Measurements from ENCODE around the gene PALLD. TPM values are rescaled to one million over a fixed set of nuclear protein-coding genes. Genes with fewer than 3 reads are reported as not detected.

The PALLD gene
- total RNA-seq, 1 experiment from 2014 or later, result 23.7 TPM

DNA sequence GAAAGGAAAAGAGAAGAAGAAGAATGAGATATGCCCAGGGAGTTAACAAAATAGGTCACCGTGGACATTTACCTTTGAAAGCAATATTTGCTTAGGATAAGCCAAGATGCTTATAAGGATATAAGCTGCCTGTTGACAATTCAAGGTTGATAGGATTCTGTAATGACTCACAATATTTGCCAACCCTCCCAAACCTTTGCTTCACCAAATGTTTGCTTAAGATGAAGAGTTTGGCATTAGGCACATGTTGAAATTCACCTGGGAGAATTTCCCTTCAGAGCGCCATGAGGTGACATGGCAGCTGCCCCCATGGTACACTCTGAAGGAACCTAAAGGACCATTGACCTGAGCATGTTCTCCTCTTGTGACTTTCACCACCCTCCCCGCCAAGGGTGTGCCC, 4.6 kb downstream of the PALLD start:
- TF ChIP-seq, protein P1, sequence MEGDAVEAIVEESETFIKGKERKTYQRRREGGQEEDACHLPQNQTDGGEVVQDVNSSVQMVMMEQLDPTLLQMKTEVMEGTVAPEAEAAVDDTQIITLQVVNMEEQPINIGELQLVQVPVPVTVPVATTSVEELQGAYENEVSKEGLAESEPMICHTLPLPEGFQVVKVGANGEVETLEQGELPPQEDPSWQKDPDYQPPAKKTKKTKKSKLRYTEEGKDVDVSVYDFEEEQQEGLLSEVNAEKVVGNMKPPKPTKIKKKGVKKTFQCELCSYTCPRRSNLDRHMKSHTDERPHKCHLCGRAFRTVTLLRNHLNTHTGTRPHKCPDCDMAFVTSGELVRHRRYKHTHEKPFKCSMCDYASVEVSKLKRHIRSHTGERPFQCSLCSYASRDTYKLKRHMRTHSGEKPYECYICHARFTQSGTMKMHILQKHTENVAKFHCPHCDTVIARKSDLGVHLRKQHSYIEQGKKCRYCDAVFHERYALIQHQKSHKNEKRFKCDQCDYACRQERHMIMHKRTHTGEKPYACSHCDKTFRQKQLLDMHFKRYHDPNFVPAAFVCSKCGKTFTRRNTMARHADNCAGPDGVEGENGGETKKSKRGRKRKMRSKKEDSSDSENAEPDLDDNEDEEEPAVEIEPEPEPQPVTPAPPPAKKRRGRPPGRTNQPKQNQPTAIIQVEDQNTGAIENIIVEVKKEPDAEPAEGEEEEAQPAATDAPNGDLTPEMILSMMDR (IDR thresholded peaks at IDR 0.05), result no peak
- TF ChIP-seq, protein P2, sequence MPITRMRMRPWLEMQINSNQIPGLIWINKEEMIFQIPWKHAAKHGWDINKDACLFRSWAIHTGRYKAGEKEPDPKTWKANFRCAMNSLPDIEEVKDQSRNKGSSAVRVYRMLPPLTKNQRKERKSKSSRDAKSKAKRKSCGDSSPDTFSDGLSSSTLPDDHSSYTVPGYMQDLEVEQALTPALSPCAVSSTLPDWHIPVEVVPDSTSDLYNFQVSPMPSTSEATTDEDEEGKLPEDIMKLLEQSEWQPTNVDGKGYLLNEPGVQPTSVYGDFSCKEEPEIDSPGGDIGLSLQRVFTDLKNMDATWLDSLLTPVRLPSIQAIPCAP (CRISPR knock-in tag; IDR thresholded peaks at IDR 0.05), result no peak
- TF ChIP-seq PRRX2 (CRISPR knock-in tag; IDR thresholded peaks at IDR 0.05), result no peak
- no peak for TF ChIP-seq SOX15 (CRISPR knock-in tag; IDR thresholded peaks at IDR 0.05)
- TF ChIP-seq MXD4 (CRISPR knock-in tag; IDR thresholded peaks at IDR 0.05; ENCODE audit: borderline replicate concordance), result no peak
- no peak for TF ChIP-seq GABPB1 (CRISPR knock-in tag; IDR thresholded peaks at IDR 0.05)
- no peak for TF ChIP-seq RORB (CRISPR knock-in tag; IDR thresholded peaks at IDR 0.05)
- no peak for TF ChIP-seq ZNF317 (CRISPR knock-in tag; IDR thresholded peaks at IDR 0.05; ENCODE audit: borderline replicate concordance, low read depth)
- TF ChIP-seq, protein P3, sequence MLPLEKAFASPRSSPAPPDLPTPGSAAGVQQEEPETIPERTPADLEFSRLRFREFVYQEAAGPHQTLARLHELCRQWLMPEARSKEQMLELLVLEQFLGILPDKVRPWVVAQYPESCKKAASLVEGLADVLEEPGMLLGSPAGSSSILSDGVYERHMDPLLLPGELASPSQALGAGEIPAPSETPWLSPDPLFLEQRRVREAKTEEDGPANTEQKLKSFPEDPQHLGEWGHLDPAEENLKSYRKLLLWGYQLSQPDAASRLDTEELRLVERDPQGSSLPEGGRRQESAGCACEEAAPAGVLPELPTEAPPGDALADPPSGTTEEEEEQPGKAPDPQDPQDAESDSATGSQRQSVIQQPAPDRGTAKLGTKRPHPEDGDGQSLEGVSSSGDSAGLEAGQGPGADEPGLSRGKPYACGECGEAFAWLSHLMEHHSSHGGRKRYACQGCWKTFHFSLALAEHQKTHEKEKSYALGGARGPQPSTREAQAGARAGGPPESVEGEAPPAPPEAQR (CRISPR knock-in tag; IDR thresholded peaks at IDR 0.05), result no peak
- TF ChIP-seq, protein P4, sequence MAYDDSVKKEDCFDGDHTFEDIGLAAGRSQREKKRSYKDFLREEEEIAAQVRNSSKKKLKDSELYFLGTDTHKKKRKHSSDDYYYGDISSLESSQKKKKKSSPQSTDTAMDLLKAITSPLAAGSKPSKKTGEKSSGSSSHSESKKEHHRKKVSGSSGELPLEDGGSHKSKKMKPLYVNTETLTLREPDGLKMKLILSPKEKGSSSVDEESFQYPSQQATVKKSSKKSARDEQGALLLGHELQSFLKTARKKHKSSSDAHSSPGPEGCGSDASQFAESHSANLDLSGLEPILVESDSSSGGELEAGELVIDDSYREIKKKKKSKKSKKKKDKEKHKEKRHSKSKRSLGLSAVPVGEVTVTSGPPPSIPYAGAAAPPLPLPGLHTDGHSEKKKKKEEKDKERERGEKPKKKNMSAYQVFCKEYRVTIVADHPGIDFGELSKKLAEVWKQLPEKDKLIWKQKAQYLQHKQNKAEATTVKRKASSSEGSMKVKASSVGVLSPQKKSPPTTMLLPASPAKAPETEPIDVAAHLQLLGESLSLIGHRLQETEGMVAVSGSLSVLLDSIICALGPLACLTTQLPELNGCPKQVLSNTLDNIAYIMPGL (CRISPR knock-in tag; IDR thresholded peaks at IDR 0.05), result no peak
- TF ChIP-seq, protein P5, sequence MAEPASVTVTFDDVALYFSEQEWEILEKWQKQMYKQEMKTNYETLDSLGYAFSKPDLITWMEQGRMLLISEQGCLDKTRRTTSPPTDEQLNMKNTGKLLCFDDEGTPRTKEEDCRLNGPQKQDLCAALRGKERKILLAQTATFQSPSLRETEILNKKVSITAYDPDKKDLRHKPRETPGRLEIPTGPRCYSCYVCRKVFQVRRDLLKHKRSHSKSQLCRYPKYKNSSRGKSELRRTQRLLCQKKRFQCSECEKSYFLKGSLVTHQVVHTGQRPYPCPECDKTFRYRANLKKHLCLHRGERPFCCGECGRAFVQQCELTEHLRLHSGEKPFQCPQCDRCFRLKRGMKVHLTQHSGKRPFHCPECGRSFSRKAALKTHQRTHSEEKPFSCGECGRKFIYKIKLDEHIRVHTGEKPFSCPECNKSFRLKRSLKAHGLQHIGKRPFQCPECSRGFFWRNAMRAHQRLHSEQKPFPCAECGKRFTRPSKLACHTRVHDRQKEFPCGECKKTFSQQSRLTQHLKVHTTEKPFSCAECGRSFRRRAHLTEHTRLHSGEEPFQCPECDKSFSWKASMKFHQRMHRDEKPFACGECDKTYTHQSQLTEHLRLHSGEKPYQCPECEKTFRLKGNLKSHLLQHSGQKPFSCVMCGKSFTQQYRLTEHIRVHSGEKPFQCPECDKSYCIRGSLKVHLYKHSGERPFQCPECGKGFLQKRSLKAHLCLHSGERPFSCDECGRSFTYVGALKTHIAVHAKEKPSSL (CRISPR knock-in tag; conservative IDR thresholded peaks at IDR 0.05), result no peak
- TF ChIP-seq ZNF671 (CRISPR knock-in tag; IDR thresholded peaks at IDR 0.05), result no peak
- TF ChIP-seq, protein P6, sequence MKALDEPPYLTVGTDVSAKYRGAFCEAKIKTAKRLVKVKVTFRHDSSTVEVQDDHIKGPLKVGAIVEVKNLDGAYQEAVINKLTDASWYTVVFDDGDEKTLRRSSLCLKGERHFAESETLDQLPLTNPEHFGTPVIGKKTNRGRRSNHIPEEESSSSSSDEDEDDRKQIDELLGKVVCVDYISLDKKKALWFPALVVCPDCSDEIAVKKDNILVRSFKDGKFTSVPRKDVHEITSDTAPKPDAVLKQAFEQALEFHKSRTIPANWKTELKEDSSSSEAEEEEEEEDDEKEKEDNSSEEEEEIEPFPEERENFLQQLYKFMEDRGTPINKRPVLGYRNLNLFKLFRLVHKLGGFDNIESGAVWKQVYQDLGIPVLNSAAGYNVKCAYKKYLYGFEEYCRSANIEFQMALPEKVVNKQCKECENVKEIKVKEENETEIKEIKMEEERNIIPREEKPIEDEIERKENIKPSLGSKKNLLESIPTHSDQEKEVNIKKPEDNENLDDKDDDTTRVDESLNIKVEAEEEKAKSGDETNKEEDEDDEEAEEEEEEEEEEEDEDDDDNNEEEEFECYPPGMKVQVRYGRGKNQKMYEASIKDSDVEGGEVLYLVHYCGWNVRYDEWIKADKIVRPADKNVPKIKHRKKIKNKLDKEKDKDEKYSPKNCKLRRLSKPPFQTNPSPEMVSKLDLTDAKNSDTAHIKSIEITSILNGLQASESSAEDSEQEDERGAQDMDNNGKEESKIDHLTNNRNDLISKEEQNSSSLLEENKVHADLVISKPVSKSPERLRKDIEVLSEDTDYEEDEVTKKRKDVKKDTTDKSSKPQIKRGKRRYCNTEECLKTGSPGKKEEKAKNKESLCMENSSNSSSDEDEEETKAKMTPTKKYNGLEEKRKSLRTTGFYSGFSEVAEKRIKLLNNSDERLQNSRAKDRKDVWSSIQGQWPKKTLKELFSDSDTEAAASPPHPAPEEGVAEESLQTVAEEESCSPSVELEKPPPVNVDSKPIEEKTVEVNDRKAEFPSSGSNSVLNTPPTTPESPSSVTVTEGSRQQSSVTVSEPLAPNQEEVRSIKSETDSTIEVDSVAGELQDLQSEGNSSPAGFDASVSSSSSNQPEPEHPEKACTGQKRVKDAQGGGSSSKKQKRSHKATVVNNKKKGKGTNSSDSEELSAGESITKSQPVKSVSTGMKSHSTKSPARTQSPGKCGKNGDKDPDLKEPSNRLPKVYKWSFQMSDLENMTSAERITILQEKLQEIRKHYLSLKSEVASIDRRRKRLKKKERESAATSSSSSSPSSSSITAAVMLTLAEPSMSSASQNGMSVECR (CRISPR knock-in tag; IDR thresholded peaks at IDR 0.05; ENCODE audit: borderline replicate concordance), result no peak
- peaks cover 26% of the 10 kb centered on the region for H3K4me1 Mint-ChIP-seq
- H3K4me3 Mint-ChIP-seq, result no peak overlapping the region
- no peaks in the 10 kb centered on the region for H3K27me3 Mint-ChIP-seq (ENCODE audit: low read depth)
- ChIA-PET CTCF (no interaction called here), POLR2A (no interaction called here)
- no peak overlapping the region for H3K27ac Mint-ChIP-seq
- no peaks in the 10 kb centered on the region for H3K9me3 Mint-ChIP-seq
- DNase-seq (ENCODE audit: low spot score), result no peak
- ATAC-seq, result no peak
- no peaks in the 10 kb centered on the region for H3K36me3 Mint-ChIP-seq

DNA sequence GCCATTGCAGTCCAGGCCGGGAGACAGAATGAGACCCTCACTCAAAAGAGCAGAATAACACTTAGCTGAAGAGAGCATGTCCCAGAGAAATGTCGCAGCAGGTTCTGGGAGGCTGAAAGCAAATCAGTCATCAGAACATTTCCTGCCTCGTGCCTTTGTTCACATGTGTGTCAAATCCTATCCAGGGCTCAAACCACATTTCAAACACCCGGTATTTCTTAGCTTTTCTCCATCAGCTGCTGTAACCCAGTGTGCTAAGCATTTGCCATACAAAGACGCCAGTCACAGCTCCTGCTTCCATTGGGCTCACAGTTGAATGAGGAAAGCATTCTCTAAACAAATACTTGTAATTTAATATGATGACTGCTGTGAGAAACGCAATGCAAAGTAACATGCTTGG, 6.0 kb downstream of the PALLD start:
- ATAC-seq (no peak), DNase-seq (ENCODE audit: low spot score) (no peak)
- no peaks in the 10 kb centered on the region for H3K36me3 Mint-ChIP-seq
- no peaks in the 10 kb centered on the region for H3K27me3 Mint-ChIP-seq (ENCODE audit: low read depth)
- peaks cover 17% of the 10 kb centered on the region for H3K4me1 Mint-ChIP-seq
- POLR2A ChIA-PET, result no interaction called here
- no peaks in the 10 kb centered on the region for H3K9me3 Mint-ChIP-seq
- H3K27ac Mint-ChIP-seq, result no peak overlapping the region
- H3K4me3 Mint-ChIP-seq, result no peak overlapping the region
- CTCF ChIA-PET, result interaction anchor here (0.8 to 1.7 kb wide), 3 partner anchors 11 to 419 kb away, joined by 3 to 6 read pairs (median 5); no protein-coding TSS in a partner anchor
- TF ChIP-seq, protein P7, sequence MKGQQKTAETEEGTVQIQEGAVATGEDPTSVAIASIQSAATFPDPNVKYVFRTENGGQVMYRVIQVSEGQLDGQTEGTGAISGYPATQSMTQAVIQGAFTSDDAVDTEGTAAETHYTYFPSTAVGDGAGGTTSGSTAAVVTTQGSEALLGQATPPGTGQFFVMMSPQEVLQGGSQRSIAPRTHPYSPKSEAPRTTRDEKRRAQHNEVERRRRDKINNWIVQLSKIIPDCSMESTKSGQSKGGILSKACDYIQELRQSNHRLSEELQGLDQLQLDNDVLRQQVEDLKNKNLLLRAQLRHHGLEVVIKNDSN (CRISPR knock-in tag; IDR thresholded peaks at IDR 0.05), result no peak
- TF ChIP-seq ZNF219 (CRISPR knock-in tag; IDR thresholded peaks at IDR 0.05; ENCODE audit: borderline replicate concordance) (no peak), GABPB1 (CRISPR knock-in tag; IDR thresholded peaks at IDR 0.05) (no peak), PRRX2 (CRISPR knock-in tag; IDR thresholded peaks at IDR 0.05) (no peak), SMAD3 (CRISPR knock-in tag; IDR thresholded peaks at IDR 0.05; ENCODE audit: borderline replicate concordance) (no peak)
- TF ChIP-seq, protein P8, sequence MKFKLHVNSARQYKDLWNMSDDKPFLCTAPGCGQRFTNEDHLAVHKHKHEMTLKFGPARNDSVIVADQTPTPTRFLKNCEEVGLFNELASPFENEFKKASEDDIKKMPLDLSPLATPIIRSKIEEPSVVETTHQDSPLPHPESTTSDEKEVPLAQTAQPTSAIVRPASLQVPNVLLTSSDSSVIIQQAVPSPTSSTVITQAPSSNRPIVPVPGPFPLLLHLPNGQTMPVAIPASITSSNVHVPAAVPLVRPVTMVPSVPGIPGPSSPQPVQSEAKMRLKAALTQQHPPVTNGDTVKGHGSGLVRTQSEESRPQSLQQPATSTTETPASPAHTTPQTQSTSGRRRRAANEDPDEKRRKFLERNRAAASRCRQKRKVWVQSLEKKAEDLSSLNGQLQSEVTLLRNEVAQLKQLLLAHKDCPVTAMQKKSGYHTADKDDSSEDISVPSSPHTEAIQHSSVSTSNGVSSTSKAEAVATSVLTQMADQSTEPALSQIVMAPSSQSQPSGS (CRISPR knock-in tag; IDR thresholded peaks at IDR 0.05; ENCODE audit: borderline replicate concordance, low read depth), result no peak

Data from WTC11 (cell line).